Myocyte (in vitro differentiated cells): ENCODE data around the gene MACROD2. TPM values are rescaled to one million over a fixed set of nuclear protein-coding genes. Genes with fewer than 3 reads are reported as not detected.
"Not testable (repeated sequence)": the region's sequence is repeated elsewhere in the genome, so short reads cannot be mapped to it uniquely, and the experiment has no call there.

Experiments used
- DNase-seq: peaks from one replicate; pipeline ENCODE4 v3.0.0-alpha.2; 2012; ENCODE audit warnings: low read depth
- polyA plus RNA-seq: library from polyadenylated mRNA; unstranded; fragments of >200 nt; gene quantifications from one replicate; pipeline ENCODE4 v1.2.1, GENCODE V29; 2012; ENCODE audit warnings: missing spikeins
- total RNA-seq: library from RNA; depleted of rRNA; stranded (reverse); fragments of >200 nt; gene quantifications from 2 replicates; pipeline ENCODE4 v1.2.3, GENCODE V29; 2014

MACROD2 gene
- 5.3 and 9.4 TPM in 2 replicates for total RNA-seq
- polyA plus RNA-seq: 6.4 TPM

DNA sequence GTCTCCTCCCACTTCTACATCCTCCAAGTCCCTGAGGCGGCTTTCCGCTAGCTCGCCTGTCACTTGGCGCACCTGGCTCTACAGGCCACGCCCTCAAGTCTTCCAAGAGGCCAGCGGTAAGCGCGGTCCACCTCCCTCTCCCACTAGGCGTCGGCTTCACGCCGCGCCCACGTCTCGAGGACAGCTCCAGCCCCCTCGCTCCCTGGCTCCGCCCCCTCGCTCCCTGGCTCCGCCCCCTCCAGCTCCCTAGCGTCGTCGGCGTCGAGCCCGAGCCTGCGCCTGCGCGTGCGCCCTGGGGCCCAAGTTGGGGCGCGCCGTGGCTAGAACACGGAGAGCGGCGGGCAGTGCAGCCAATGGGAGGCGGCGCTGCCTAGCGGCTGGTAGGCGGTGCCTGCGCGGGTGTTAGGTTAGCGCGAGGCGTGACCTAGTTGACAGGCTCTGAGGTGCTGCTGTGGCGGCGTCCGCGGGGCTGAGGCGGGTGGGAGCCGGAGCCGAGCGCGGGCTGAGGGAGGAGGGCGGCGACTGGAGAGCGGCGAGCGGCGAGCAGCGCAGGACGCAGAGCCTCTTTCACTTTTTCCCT, at the start of gene MACROD2:
Gene MACROD2, plus strand, starts transcription at position 431 of the 580 bp plus-strand sequence.
- peak; percentile 96 for DNase-seq

DNA sequence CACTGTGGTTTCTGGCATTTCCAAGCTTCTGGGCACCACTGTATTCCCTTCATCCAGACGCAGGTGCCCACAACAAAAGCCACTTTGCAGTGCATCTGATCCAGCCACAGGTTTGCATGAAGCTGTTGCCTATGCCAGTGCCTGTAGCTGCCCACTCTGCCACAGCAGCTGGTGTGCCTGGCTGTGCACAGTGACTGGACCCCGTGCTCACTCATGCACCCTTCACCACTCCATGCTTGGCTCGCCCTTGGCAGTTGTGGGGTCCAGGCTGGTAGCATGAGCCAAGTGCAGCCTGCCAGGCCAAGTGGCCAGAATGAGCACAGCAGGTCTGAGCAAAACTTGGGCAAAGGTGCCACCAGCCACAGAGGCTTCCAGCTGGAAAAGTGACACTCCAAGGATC, 47.6 kb upstream of the MACROD2 start:
- DNase-seq: no peak

DNA sequence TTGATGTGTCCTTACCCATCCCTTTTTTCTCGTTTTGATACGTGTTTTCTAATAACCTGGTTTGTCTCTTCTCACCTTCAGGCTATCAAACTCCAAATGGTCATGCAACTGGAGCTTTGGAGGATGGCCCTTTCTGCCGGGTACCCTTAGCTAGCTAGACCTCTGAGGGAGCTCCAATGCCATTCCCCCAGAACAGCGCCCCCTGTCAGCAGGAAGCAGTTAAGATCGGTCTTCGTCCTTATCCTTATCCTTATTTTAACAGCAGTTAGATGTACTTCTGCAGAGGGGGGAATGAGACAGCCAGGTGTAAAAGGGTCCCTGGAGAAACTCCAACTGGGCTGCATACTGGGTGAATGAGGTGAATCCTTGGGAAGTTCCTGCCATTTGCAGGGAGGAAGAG, 42.1 kb upstream of the MACROD2 start:
- DNase-seq: no peak

DNA sequence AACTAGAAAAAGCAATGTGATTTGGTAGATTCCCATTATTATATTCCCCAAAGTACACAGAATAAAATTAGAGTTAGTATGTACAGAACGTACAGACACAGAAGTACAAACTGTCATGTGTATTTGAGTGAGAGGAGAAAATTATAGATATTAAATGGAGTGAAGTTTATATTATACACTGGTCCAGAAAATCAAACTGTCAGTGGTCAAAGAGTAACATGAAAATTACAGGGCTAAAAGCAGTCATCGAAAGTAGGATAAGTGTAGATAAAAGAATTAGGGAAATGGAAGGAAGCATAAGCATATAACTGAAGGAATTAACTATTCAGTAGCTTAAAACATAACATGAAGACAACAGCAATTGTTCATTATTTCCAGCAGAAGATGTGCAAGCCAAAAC, 35.2 kb upstream of the MACROD2 start:
- DNase-seq: no peak

DNA sequence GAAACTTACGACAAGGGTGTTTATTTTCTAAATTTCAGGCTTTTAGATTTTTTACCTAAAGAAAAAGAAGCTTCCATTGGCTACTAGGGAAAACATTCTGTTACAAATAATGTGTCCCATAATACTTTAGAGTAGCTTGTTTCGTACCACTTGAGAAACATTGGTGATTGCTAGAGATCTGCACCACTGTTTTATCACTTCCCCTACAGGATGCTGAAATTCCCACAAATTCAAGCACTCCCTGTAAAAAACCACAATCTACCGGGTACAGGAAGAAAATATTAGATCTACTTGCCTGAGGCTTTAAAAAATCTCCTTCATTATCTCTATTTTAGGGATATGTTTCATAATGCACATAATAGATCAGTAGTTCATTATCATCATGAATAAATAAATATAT, 34.8 kb upstream of the MACROD2 start:
- DNase-seq: no peak

DNA sequence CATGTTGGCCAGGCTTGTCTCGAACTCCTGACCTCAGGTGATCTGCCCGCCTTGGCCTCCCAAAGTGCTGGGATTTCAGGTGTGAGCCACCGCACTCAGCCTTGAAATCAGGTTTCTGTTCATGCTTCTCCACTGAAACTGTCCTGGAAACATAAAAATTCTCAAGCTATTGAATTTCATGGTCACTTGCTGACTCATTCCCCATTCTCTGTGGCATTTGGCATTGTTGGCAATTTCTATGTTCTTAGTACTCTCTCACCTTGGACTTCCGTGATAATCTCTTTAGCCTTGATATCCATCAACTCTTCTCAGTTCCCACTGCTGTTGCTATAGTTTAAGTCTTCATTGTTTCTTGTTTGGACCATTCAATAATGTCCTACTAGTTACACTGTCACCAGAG, 11.1 kb upstream of the MACROD2 start:
- peak; percentile 12 for DNase-seq

DNA sequence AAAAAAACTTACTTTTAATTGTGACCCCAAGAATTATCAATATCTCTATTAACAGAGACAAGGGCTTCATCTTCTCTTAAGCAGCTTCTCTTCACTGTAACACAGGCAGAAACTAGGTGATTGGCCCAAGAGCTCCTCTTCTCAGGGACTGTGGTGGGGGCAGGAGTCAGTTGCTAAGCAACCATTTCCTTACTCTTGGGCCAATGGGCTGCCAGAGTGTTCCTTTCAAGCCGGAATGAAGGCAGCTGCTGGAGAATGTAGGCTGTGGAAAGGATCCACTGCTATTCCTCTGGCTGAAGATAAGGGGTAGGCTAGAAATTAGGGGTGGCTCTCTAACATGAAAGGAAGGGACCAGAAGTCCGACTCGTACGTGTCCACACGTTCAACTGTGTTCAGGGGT, 4.9 kb upstream of the MACROD2 start, which contains the start of gene SEL1L2:
Gene SEL1L2, minus strand, starts transcription at position 150 of the 400 bp plus-strand sequence. Its CDS starts 80 bp downstream, at position 70.
- DNase-seq: no peak

DNA sequence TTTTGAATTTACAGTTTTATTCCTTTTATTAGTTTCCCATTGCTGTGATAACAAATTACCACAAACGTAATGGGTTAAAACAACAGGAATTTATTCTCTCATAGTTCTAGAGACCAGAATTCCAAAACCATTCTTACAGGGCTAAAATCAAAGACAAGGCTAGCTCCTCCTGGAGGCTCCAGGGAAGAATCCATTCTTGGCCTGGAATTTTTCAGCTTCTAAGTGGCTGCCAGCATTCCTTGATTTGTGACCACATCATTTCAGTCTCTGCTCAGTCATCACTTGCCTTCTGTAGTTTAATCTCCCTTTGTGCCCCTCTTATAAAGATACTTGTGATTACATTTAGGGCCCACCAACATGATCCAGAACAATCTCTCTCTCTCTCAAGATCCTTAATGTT, 4.0 kb upstream of the MACROD2 start:
- no peak for DNase-seq

DNA sequence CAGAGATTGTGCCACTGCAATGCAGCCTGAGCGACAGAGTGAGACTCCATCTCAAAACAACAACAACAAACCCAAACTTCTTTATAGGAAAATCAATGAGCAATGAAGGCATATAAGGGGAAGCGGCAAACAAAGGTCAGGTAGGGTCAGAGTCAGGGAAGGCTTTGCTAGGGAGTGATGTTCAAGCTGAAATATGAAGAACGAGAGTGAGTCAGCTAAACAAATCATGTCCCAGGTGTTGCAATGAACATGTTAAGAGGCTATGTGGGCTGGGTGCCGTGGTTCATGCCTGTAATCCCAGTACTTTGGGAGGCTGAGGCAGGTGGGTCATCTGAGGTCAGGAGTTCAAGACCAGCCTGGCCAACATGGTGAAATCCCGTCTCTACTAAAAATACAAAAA, 3.4 kb upstream of the MACROD2 start:
- DNase-seq: not testable (repeated sequence)

DNA sequence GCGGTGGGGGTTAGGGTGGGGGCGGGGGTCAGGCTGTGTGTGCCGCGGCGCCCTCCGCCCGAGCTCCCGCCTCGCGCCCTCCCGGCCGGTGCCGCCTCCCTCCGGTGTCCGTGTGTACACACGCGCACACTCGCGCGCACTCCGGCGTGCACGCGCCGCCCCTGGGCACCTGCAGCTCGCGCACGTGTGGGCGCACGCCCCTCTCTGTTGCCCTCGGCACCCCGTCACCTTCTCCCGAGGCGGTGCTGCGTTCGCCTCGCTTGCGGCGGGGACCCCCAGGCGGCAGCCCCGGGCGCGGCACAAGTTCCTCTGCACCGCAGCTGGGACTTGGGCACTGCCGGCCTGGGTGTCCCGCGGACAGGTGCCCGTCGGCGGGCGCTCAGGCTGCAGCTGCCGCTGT, 525 bp downstream of the MACROD2 start:
- DNase-seq: peak; percentile 27

DNA sequence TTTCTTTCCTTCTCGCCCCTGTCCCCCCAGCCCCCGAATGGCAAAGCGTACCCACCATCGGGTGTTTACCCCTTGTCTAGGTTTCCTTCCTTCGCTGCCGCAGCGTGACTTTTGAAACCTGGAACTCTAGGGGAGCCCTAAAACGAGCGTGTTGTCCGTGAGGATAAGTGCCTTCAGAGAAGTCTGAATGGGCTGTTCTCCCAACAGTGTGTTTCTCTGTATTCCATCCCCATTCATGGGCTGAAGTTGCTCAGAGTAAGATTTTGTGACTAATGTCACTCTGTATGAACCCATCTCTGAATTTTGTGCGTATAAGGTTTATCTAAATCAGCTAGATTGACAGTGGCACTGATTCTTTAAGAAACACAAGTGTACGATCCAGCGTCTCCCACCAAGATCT, 949 bp downstream of the MACROD2 start:
- no peak for DNase-seq

DNA sequence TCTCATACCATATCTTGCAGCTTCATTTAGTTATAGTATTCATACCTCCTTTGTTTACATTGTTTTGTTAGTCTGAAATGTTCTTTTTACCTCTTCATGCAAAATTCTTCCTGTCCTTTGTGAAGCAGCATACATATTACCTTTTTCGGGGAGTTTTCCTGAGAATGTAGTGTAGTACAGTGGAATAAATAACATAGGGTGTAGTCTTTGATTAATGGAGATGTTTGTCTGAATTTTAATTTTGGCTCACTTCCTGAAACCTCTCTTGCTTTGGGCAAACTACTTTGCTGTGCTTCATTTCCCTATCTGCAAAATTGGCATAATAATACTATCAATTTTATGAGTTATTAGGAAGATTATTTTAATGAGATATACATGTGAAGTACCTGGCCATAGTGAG, 5.6 kb downstream of the MACROD2 start:
- DNase-seq: no peak

DNA sequence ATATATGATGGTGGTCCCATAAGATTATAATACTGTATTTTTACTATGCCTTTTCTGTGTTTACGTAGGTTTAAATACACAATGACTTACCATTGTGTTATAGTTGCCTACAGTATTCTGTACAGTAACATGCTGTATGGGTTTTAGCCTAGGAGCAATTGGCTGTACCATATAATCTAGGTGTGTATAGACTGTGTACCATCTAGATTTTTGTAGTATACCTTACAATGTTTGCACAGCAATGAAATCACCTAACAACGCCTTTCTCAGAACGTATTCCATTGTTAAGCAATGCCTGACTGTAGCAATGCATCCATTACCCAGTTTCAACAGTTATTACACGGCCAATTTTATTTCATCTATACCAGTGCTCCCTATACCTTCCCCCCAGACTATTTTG, 10.7 kb downstream of the MACROD2 start:
- no peak for DNase-seq

DNA sequence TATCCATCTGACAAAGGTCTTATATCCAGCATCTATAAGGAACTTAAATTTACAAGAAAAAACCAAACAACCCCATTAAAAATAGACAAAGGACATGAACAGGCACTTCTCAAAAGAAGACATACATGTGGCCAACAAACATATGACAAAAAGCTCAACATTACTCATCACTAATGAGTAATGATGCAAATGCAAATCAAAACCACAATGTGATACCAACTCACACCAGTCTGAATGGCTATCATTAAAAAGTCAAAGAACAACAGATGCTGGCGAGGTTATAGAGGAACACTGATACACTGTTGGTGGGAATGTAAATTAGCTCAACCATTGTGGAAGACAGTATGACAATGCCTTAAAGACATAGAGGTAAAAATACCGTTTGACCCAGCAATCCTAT, 13.9 kb downstream of the MACROD2 start:
- DNase-seq: no peak

DNA sequence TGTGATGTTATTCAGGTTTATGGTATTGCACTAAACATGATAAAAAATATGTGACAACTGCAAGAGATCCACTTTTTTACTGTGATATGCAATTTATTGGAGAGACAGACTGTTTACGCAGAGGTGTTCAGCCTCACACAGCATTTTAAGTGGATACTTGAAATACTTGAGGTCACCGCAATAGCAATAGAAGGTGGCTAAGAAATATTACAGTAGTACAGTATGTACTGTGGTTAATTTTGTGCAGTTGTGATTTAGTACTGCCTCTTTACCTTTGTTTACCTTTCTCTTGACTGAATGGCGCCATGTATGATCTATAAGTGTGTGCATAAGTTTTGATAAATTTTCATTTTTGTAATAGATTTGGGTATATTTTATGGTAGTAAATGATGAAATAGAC, 17.4 kb downstream of the MACROD2 start:
- DNase-seq: no peak

DNA sequence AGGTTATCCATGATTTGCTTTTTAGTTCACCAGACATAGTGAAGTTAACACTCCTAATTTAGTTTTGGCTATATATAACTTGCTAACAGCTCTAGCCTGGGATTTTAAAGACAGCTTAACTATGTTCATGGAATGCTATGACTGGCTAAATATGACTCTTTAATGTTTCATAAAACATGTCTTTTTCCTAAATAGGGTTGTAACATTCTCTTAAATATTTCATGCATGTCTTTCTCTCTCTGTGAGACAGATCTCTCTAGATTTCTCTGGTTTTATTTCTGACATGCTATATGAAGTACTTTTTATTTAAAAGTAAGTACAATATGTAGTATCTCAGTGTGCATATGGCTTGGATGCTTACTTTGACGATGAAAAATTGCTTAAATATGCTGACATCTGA, 35.7 kb downstream of the MACROD2 start:
- DNase-seq: peak; percentile 2

DNA sequence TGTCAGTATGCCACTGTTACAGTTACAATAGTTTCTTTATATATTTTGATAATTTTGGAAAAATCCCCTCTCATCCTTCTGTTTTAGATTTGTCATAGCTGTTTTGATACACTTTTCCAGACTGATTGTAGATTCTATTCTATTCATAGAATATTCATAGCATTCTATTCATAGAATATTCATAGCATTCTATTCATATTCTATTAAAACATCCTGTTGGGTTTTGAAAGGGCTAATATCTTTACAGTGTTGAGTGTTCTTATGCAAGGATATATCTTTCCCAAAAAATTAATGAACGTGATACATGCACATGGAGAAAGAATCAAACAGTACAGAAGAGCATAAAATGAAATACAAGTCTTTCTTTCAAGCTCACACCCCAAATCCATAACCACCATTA, 38.0 kb downstream of the MACROD2 start:
- peak; percentile 6 for DNase-seq

DNA sequence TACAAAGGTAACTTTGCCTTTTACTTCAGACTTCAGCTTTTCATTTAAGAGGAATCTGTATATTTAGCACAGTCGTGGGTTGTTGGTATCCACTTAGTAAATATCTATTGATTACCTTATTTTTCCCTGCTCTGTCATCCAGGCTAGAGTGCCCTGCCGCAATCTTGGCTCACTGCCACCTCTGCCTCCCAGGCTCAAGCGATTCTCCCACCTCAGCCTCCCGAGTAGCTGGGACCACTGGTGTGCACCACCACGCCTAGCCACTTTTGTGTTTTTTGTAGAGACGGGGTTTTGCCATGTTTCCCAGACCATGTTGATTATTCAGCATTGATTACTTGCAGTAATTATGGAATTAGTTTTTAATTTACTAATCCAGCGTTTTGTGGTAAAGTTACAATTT, 41.3 kb downstream of the MACROD2 start:
- DNase-seq: no peak

DNA sequence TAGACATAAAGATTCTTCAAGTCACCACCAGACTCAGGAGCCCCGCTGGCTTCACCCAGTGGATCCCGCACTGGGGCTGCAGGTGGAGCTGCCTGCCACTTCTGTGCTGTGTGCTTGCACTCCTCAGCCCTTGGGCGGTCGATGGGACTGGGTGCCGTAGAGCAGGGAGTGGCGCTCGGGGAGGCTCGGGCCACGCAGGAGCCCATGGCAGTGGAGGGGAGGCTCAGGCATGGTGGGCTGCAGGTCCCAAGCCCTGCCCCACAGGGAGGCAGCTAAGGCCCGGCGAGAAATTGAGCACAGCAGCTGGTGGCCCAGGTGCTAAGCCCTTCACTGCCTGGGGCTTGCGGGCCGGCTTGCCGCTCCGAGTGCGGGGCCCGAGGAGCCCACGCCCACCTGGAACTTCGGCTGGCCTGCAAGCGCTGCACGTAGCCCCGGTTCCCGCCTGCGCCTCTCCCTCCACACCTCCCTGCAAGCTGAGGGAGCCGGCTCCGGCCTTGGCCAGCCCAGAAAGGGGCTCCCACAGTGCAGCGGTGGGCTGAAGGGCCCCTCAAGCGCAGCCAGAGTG, 49.5 kb downstream of the MACROD2 start:
- not testable (repeated sequence) for DNase-seq

DNA sequence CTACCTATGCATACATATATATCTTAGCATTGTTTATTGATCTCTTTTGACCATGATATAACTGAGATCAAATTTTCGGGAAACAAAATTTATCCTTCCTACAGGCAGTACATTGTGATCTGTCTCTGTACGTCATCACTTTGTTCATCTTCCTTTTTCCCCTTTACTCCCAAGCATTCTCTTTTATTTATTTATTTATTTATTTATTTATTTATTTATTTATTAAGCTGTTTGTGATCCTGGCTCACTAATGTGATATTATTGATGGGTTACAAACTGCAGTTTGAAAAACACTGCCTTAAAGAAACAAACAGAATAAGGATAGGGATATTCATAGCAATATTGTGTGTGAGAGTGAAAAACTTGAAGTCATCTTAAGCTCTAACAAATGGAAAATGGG, 51.2 kb downstream of the MACROD2 start:
- DNase-seq: no peak

DNA sequence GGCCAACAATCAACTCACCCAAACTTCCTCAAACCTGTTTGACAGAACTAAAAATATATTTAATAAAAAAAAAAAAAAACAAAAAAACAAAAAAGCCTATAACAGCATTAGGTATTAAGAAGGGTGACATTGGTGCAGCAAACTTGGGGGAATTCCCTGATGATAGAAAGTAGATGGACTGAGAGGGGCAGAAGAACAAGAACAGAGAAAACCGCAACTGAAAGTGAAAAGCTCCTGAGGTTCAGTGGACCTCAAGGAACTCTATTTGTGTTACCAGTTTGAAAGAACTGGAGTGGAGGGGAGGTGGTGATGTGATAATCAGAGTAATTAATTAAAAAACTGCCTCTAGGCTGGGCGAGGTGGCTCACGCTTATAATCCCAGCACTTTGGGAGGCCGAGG, 53.8 kb downstream of the MACROD2 start:
- no peak for DNase-seq

DNA sequence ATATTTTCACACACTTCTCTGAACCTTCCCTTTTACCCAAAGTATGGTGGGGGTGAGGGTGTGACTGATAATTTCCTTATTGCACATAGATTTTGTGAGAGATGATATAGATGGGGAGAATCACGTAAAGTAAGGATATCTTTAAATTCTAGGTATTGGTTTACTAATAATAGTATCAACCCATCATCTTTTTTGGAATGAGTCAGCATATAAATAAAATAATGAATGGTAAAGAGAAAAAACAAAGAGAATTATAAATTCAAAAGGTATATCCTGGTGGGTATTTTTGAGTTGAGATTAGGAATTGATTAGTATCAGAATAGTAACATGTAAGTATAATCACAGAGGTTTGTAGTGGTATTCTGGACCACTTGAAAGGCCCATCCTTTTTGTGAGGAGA, 56.1 kb downstream of the MACROD2 start:
- no peak for DNase-seq

DNA sequence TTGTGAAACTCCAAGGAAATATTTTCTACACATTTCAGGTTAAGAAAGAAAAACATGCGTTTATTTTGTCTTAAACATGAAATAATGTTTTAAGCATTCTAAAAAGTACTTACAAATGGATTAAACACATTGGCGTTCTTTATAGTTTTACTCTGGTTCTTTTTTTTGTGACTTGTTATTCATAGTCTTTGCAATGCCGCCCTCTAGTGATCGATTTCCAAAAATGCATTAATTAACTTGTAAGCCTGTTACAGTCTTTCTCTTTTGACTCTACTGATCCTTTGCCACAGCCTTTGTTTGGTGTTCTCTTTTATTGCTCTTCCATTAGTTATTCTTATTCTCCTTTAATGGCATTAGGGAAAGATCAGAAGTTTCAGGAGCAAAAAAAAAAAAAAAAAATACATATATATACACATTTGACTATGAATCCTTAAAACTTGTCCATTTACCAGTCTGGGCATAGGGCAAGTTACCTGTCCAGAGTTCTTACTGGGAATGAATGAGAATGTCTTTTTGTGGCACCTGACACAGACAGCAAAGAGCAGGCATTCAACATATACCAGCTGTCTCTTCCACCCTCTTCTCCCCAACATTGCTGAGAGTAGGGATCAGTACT, 59.9 kb downstream of the MACROD2 start:
- peak; percentile 82 for DNase-seq
